NT2/D1 (cell line): ENCODE measurements around the gene TAX1BP3.

Source experiments
- SUZ12 ChIP-seq: IDR thresholded peaks from 2 replicates; pipeline ENCODE4 v1.6.1; 2011; ENCODE audit not compliant: insufficient read length, insufficient read depth; ENCODE audit errors: extremely low read depth
- YY1 ChIP-seq: IDR thresholded peaks from 2 replicates; pipeline ENCODE4 v1.6.1; 2011; ENCODE audit not compliant: insufficient read length, insufficient read depth
- ZNF274 ChIP-seq: IDR thresholded peaks from 2 replicates; pipeline ENCODE4 v1.6.1; 2011; ENCODE audit warnings: mild to moderate bottlenecking, low read depth, low read length

DNA sequence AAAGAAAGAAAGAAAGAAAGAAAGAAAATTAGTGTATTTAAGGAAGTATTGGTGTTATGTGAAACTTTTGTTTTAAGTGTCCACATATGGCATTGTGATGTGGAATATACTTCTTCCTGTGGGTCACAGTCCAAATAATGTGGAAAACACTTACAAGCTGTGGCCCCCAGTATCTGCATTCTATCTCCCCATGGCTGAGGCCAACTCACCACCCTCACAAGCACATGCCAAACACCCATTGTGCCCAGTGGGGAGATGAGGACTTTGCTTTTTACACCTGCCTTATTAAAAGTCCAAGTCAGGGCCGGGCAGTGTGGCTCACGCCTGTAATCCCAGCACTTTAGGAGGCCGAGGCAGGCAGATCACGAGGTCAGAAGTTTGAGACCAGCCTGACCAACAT lies 31.6 kb upstream of the TAX1BP3 start:
- TF ChIP-seq ZNF274: no peak
- TF ChIP-seq YY1: no peak
- TF ChIP-seq SUZ12: no peak
